Activated naive CD4-positive, alpha-beta T cell treated with anti-CD3 and anti-CD28 coated beads, Interleukin-2, amount 10 ng/mL, durations not matched to agents 7 days and 5 days (primary cell): ENCODE results near the gene AXIN2.

Experiments
- CTCF ChIA-PET: fragments of 350-600 bp; sonication (Branson Sonifier 250); formaldehyde crosslinking; loops from one replicate; lab custom pipeline; 2021; ENCODE audit warnings: antibody characterized with exemption; lab: Charles Lee
- DNase-seq: peaks from one replicate; pipeline ENCODE4 v3.0.0-alpha.2; 2020
- H3K27ac Mint-ChIP-seq: one replicate; pipeline ENCODE4 v1.8.0; 2021; ENCODE audit warnings: mild to moderate bottlenecking, moderate library complexity, mixed read lengths
- H3K27me3 Mint-ChIP-seq: one replicate; pipeline ENCODE4 v1.8.0; 2021; ENCODE audit warnings: mild to moderate bottlenecking, mixed read lengths
- H3K36me3 Mint-ChIP-seq: one replicate; pipeline ENCODE4 v1.8.0; 2021; ENCODE audit warnings: mixed read lengths
- H3K4me1 Mint-ChIP-seq: one replicate; pipeline ENCODE4 v1.8.0; 2021; ENCODE audit warnings: mixed read lengths
- H3K4me3 Mint-ChIP-seq: one replicate; pipeline ENCODE4 v1.8.0; 2021; ENCODE audit warnings: mild to moderate bottlenecking, moderate library complexity, mixed read lengths
- H3K9me3 Mint-ChIP-seq: one replicate; pipeline ENCODE4 v1.8.0; 2021; ENCODE audit warnings: mixed read lengths

Gene AXIN2

GRCh38 chr17:65565559-65565958, 4.1 kb upstream of the AXIN2 start:
- Mint-ChIP-seq H3K27ac (no peak overlapping the region), H3K27me3 (peaks cover 35% of the 10 kb centered on the region), H3K4me1 (peaks cover 31% of the 10 kb centered on the region), H3K4me3 (no peak overlapping the region), H3K36me3 (no peaks in the 10 kb centered on the region), H3K9me3 (no peaks in the 10 kb centered on the region)
- no peak for DNase-seq
- CTCF ChIA-PET, result no interaction called here

- Mint-ChIP-seq H3K27ac (no peak overlapping the region), H3K4me3 (no peak overlapping the region), H3K36me3 (no peaks in the 10 kb centered on the region), H3K4me1 (peaks cover 31% of the 10 kb centered on the region), H3K9me3 (no peaks in the 10 kb centered on the region), H3K27me3 (peaks cover 35% of the 10 kb centered on the region)
- DNase-seq, result no peak
- CTCF ChIA-PET, result no interaction called here
Measured at GRCh38 chr17:65564793-65565192, 3.3 kb upstream of the AXIN2 start.

GRCh38 chr17:65562206-65562531, 721 bp upstream of the AXIN2 start:
- Mint-ChIP-seq H3K27ac (no peak overlapping the region), H3K9me3 (no peaks in the 10 kb centered on the region), H3K4me3 (peak overlapping the region; percentile 84), H3K27me3 (peaks cover 31% of the 10 kb centered on the region), H3K36me3 (peaks cover 5% of the 10 kb centered on the region), H3K4me1 (peaks cover 37% of the 10 kb centered on the region)
- DNase-seq, result no peak
- CTCF ChIA-PET, result no interaction called here

- Mint-ChIP-seq H3K4me1 (peaks cover 37% of the 10 kb centered on the region), H3K27me3 (peaks cover 23% of the 10 kb centered on the region), H3K36me3 (peaks cover 5% of the 10 kb centered on the region), H3K9me3 (no peaks in the 10 kb centered on the region), H3K27ac (peak overlapping the region; percentile 91), H3K4me3 (peak overlapping the region; percentile 84)
- CTCF ChIA-PET, result no interaction called here
- peak; percentile 90 for DNase-seq
Measured at GRCh38 chr17:65560628-65561451, 608 bp downstream of the AXIN2 start.

GRCh38 chr17:65559804-65560627, 1.4 kb downstream of the AXIN2 start:
- no peak overlapping the region for H3K4me3 Mint-ChIP-seq
- H3K27ac Mint-ChIP-seq, result peak overlapping the region; percentile 37
- H3K36me3 Mint-ChIP-seq, result peaks cover 5% of the 10 kb centered on the region
- CTCF ChIA-PET, result interaction anchor here (2.0 kb wide), 1 partner anchor 329 kb away, joined by 7 read pairs; no protein-coding TSS in a partner anchor
- peaks cover 37% of the 10 kb centered on the region for H3K4me1 Mint-ChIP-seq
- peaks cover 16% of the 10 kb centered on the region for H3K27me3 Mint-ChIP-seq
- no peaks in the 10 kb centered on the region for H3K9me3 Mint-ChIP-seq
- peak; percentile 57 for DNase-seq

- Mint-ChIP-seq H3K4me1 (peaks cover 33% of the 10 kb centered on the region), H3K9me3 (no peaks in the 10 kb centered on the region), H3K27me3 (peaks cover 11% of the 10 kb centered on the region), H3K27ac (peak overlapping the region; percentile 86), H3K4me3 (no peak overlapping the region), H3K36me3 (peaks cover 5% of the 10 kb centered on the region)
- DNase-seq, result no peak
- CTCF ChIA-PET, result interaction anchor here (1.3 to 2.0 kb wide), 2 partner anchors 265 to 329 kb away, joined by 5 to 7 read pairs; no protein-coding TSS in a partner anchor
Measured at GRCh38 chr17:65559461-65559803, 2.0 kb downstream of the AXIN2 start.

GRCh38 chr17:65558683-65559460, 2.6 kb downstream of the AXIN2 start:
- CTCF ChIA-PET, result interaction anchor here (0.6 to 2.0 kb wide), 4 partner anchors 19 to 328 kb away, joined by 3 to 7 read pairs (median 4); no protein-coding TSS in a partner anchor
- Mint-ChIP-seq H3K27ac (peak overlapping the region; percentile 86), H3K9me3 (no peaks in the 10 kb centered on the region), H3K4me3 (no peak overlapping the region), H3K27me3 (peaks cover 6% of the 10 kb centered on the region), H3K4me1 (peaks cover 32% of the 10 kb centered on the region), H3K36me3 (peaks cover 6% of the 10 kb centered on the region)
- DNase-seq, result peak; percentile 41

- H3K36me3 Mint-ChIP-seq, result peaks cover 9% of the 10 kb centered on the region
- CTCF ChIA-PET, result interaction anchor here (0.6 to 2.0 kb wide), 4 partner anchors 18 to 328 kb away, joined by 3 to 7 read pairs (median 4); no protein-coding TSS in a partner anchor
- peaks cover under 1% of the 10 kb centered on the region for H3K27me3 Mint-ChIP-seq
- H3K4me1 Mint-ChIP-seq, result peaks cover 32% of the 10 kb centered on the region
- no peak overlapping the region for H3K4me3 Mint-ChIP-seq
- no peaks in the 10 kb centered on the region for H3K9me3 Mint-ChIP-seq
- DNase-seq, result no peak
- no peak overlapping the region for H3K27ac Mint-ChIP-seq
Measured at GRCh38 chr17:65558311-65558682, 3.2 kb downstream of the AXIN2 start.

GRCh38 chr17:65557349-65558310, 3.8 kb downstream of the AXIN2 start:
- CTCF ChIA-PET, result interaction anchor here (0.6 to 5.4 kb wide), 10 partner anchors 12 to 439 kb away, joined by 3 to 40 read pairs (median 4); no protein-coding TSS in a partner anchor
- no peak overlapping the region for H3K27ac Mint-ChIP-seq
- peak; percentile 43 for DNase-seq
- peaks cover 15% of the 10 kb centered on the region for H3K36me3 Mint-ChIP-seq
- peaks cover 31% of the 10 kb centered on the region for H3K4me1 Mint-ChIP-seq
- no peak overlapping the region for H3K4me3 Mint-ChIP-seq
- H3K27me3 Mint-ChIP-seq, result no peaks in the 10 kb centered on the region
- H3K9me3 Mint-ChIP-seq, result no peaks in the 10 kb centered on the region

- peaks cover 17% of the 10 kb centered on the region for H3K36me3 Mint-ChIP-seq
- H3K4me1 Mint-ChIP-seq, result peaks cover 29% of the 10 kb centered on the region
- CTCF ChIA-PET, result interaction anchor here (0.7 to 5.4 kb wide), 10 partner anchors 11 to 440 kb away, joined by 3 to 40 read pairs (median 4); no protein-coding TSS in a partner anchor
- H3K27me3 Mint-ChIP-seq, result no peaks in the 10 kb centered on the region
- no peak overlapping the region for H3K27ac Mint-ChIP-seq
- no peak overlapping the region for H3K4me3 Mint-ChIP-seq
- no peaks in the 10 kb centered on the region for H3K9me3 Mint-ChIP-seq
- DNase-seq, result no peak
Measured at GRCh38 chr17:65556910-65557348, 4.5 kb downstream of the AXIN2 start.

- Mint-ChIP-seq H3K27ac (no peak overlapping the region), H3K9me3 (no peaks in the 10 kb centered on the region), H3K4me3 (no peak overlapping the region), H3K4me1 (peaks cover 28% of the 10 kb centered on the region), H3K36me3 (peaks cover 18% of the 10 kb centered on the region), H3K27me3 (no peaks in the 10 kb centered on the region)
- DNase-seq, result peak; percentile 95
- CTCF ChIA-PET, result interaction anchor here (0.6 to 5.4 kb wide), 15 partner anchors 11 to 609 kb away, joined by 3 to 40 read pairs (median 4); no protein-coding TSS in a partner anchor
Measured at GRCh38 chr17:65556014-65556909, 5.2 kb downstream of the AXIN2 start.
